ENCODE measurements around the gene CDIPT.
"Not testable (repeated sequence)": the region's sequence is repeated elsewhere in the genome, so short reads cannot be mapped to it uniquely, and the experiment has no call there.

Gene CDIPT

GRCh38 chr16:29862884-29863668 lies at the start of gene CDIPT:
Gene CDIPT, minus strand, starts transcription at chr16:29863226. Its CDS starts 369 bp downstream, at chr16:29862857.
- peak; percentile 95 for DNase-seq

- DNase-seq: no peak
These were observed 49.1 kb upstream of the CDIPT start for GRCh38 chr16:29912087-29912486.

- no peak for DNase-seq
These were observed 48.6 kb upstream of the CDIPT start for GRCh38 chr16:29911676-29912010.

GRCh38 chr16:29910819-29911675 lies 48.0 kb upstream of the CDIPT start:
- no peak for DNase-seq

- not testable (repeated sequence) for DNase-seq
These were observed 46.8 kb upstream of the CDIPT start for GRCh38 chr16:29909851-29910250.

GRCh38 chr16:29909391-29909790 lies 46.4 kb upstream of the CDIPT start:
- no peak for DNase-seq

GRCh38 chr16:29908719-29909220 lies 45.7 kb upstream of the CDIPT start:
- no peak for DNase-seq

GRCh38 chr16:29907973-29908372 lies 44.9 kb upstream of the CDIPT start:
- DNase-seq: no peak

- DNase-seq: no peak
These were observed 43.7 kb upstream of the CDIPT start for GRCh38 chr16:29906520-29907244.

- DNase-seq: no peak
These were observed 42.6 kb upstream of the CDIPT start for GRCh38 chr16:29905668-29906067.

- no peak for DNase-seq
These were observed 41.9 kb upstream of the CDIPT start for GRCh38 chr16:29904947-29905346.

- DNase-seq: no peak
These were observed 40.6 kb upstream of the CDIPT start for GRCh38 chr16:29903590-29903989.

- no peak for DNase-seq
These were observed 38.5 kb upstream of the CDIPT start for GRCh38 chr16:29901607-29901945.

- no peak for DNase-seq
These were observed 38.0 kb upstream of the CDIPT start for GRCh38 chr16:29900888-29901606.

- DNase-seq: peak; percentile 82
These were observed 37.3 kb upstream of the CDIPT start, which contains the start of gene ASPHD1 for GRCh38 chr16:29900102-29900887. Gene ASPHD1, plus strand, starts transcription at chr16:29900488. Its CDS starts 484 bp downstream, at chr16:29900972.

GRCh38 chr16:29899516-29900101 lies 36.6 kb upstream of the CDIPT start, which contains the start of gene SEZ6L2:
Gene SEZ6L2, minus strand, starts transcription at chr16:29899550. Its CDS starts 531 bp downstream, at chr16:29899019.
- peak; percentile 97 for DNase-seq

GRCh38 chr16:29898804-29899515 lies 35.9 kb upstream of the CDIPT start:
- DNase-seq: peak; percentile 71

- no peak for DNase-seq
These were observed 35.2 kb upstream of the CDIPT start for GRCh38 chr16:29898135-29898803.

GRCh38 chr16:29897333-29897732 lies 34.3 kb upstream of the CDIPT start:
- DNase-seq: no peak

GRCh38 chr16:29896841-29897240 lies 33.8 kb upstream of the CDIPT start:
- DNase-seq: no peak

Data from NCI-H2171 treated with DMSO at 0.1 percent for 48 hours (cell line).